GM12873 (cell line): ENCODE data around the gene MEOX2.

ENCODE experiments used
- TF ChIP-seq, protein P1 (sequence below): IDR thresholded peaks from 2 replicates; pipeline ENCODE4 v1.5.1; 2012; ENCODE audit warnings: low read depth, mild to moderate bottlenecking, moderate library complexity, low read length, control low read depth; ENCODE audit not compliant: insufficient read depth; ENCODE audit errors: missing control alignments

The MEOX2 gene

GRCh38 chr7:15686957-15687545 is 568 bp upstream of the MEOX2 start:
- TF ChIP-seq, protein P1, sequence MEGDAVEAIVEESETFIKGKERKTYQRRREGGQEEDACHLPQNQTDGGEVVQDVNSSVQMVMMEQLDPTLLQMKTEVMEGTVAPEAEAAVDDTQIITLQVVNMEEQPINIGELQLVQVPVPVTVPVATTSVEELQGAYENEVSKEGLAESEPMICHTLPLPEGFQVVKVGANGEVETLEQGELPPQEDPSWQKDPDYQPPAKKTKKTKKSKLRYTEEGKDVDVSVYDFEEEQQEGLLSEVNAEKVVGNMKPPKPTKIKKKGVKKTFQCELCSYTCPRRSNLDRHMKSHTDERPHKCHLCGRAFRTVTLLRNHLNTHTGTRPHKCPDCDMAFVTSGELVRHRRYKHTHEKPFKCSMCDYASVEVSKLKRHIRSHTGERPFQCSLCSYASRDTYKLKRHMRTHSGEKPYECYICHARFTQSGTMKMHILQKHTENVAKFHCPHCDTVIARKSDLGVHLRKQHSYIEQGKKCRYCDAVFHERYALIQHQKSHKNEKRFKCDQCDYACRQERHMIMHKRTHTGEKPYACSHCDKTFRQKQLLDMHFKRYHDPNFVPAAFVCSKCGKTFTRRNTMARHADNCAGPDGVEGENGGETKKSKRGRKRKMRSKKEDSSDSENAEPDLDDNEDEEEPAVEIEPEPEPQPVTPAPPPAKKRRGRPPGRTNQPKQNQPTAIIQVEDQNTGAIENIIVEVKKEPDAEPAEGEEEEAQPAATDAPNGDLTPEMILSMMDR, result no peak

DNA sequence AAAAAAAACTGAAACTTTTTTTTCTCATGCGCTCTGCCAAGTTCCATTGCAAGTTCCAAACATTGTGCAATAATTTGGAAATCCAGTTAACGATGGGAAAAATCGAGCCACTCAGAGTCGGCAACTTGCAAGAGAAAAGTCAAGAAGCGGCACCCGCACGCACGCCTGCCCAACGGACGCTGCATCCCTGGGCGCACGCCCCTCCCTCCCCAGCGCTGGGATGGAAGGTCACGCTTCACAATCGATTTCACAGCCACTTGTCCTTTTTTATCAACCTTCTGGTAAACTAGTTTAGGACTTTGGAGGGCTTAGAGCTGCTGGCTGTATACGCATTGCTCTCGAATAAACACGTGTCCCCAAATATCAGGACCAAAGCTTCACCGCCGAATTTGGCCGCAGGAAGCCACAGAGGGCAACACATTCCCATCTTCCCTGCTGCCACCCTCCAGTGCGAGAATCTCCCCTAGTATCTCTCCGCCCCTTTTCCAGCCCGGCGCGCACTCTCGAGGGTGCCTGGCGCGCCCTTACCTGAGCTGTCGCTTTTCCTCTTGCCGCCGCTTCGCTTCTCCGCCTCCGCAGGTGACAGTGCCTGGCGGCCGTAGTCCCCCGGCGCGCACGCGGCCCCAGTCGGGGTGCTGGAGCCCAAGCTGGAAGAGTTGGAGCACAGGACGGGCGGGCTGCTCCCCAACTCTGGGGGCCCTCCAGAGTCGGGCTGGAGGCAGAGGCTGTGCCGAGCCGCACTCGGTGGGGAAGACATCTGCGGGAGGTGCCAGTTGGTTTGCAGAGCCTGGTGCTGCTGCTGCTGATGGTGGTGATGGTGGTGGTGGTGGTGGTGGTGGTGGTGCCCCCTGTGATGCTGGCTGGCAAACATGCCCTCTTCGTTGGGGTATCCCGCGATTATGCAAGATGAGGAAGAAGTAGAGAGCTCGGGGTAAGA is 857 bp downstream of the MEOX2 start:
- TF ChIP-seq, protein P1, result no peak

DNA sequence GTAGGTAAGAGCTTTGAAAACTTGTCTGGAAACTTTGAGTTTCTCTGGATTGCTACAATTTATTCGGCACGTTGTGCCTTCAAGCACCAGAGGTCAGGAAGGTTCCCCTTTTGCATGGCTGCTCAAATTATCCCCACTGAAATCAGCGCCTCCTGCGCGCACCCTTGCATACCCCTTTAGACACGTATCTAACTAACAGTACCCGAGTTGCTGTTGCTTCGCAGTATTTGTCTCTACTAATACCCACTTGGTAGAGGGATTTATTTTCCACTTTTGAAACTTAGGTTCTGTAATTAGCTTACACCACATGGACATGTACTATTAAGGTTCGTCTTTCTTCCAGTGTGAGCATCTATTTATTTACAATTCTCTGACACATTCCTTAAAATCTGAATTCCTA is 1.6 kb downstream of the MEOX2 start:
- TF ChIP-seq, protein P1, result no peak

GRCh38 chr7:15684111-15684800 is 2.2 kb downstream of the MEOX2 start:
- TF ChIP-seq, protein P1, result no peak

GRCh38 chr7:15682751-15683245 is 3.7 kb downstream of the MEOX2 start:
- TF ChIP-seq, protein P1, result no peak

GRCh38 chr7:15682111-15682510 is 4.4 kb downstream of the MEOX2 start:
- TF ChIP-seq, protein P1, result no peak

- TF ChIP-seq, protein P1, result no peak
These were observed 4.9 kb downstream of the MEOX2 start for GRCh38 chr7:15681631-15682030.
